ENCODE data around the gene VIM. TPM values are rescaled to one million over a fixed set of nuclear protein-coding genes. Genes with fewer than 3 reads are reported as not detected.
A peak's percentile ranks its signal among the peaks of the same experiment; 100 is the strongest.

The VIM gene
- total RNA-seq, 4 donors from 2014 or later = 2,201 to 4,711 (median 2,567) TPM

DNA sequence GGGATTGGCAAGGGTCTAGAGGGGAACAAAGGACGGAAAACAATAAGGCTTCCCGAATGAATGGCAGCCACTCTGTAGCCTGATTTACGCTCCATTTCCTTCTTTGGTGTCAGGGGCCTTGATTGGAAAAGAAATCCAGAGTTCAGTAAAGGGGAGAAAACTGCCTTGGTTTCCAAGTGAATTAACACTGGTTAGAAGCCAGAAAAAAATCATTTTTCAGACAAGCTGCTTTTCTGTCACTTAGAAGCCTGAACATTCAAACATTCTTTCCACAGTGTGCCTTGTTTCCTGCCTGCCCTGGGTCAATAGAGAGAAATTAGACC, 26.3 kb upstream of the VIM start:
- Histone ChIP-seq H3K27ac (peak overlapping the region; percentile 86 to 99 (median 98)), H3K27me3 (no peaks in the 10 kb centered on the region), H3K4me1 (peaks cover 16 to 27% of the 10 kb centered on the region in 2 donors), H3K4me3 (replicated peaks in 1 of 3) (peak overlapping the region in 1 of 3 donors; percentile 54), H3K9me3 (no peaks in the 10 kb centered on the region), H3K36me3 (no peaks in the 10 kb centered on the region)
- no peak for DNase-seq
- TF ChIP-seq POLR2A (IDR thresholded peaks at IDR 0.05) = no peak
- TF ChIP-seq, protein P1, sequence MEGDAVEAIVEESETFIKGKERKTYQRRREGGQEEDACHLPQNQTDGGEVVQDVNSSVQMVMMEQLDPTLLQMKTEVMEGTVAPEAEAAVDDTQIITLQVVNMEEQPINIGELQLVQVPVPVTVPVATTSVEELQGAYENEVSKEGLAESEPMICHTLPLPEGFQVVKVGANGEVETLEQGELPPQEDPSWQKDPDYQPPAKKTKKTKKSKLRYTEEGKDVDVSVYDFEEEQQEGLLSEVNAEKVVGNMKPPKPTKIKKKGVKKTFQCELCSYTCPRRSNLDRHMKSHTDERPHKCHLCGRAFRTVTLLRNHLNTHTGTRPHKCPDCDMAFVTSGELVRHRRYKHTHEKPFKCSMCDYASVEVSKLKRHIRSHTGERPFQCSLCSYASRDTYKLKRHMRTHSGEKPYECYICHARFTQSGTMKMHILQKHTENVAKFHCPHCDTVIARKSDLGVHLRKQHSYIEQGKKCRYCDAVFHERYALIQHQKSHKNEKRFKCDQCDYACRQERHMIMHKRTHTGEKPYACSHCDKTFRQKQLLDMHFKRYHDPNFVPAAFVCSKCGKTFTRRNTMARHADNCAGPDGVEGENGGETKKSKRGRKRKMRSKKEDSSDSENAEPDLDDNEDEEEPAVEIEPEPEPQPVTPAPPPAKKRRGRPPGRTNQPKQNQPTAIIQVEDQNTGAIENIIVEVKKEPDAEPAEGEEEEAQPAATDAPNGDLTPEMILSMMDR (IDR thresholded peaks at IDR 0.05) = no peak
- intact Hi-C loops (cut with DNase I) = no loop called here
- 13 to 17% methylated on average over 3 of the region's 3 CpGs for WGBS, 2 donors

DNA sequence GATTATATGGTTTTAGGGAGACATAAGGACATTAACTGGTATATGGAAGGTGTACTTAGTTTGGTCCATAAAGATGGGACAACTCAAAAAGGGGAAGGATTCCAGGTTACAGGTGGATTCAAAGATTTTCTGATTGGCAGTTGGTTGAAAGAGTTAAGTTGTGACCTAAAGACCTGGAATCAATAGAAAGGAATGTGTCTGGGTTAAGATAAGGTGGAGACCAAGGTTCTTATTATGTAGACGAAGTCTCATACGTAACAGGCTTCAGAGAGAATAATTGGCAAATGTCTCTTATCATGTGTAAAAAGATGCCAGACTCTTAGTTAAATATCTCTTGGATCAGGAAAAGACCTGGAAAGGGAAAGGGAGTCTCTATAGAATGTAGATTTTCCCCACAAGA, 25.5 kb upstream of the VIM start:
- intact Hi-C loops (cut with DNase I) = no loop called here
- Histone ChIP-seq H3K4me3 (replicated peaks in 1 of 3) (no peak overlapping the region), H3K4me1 (peaks cover 11 to 20% of the 10 kb centered on the region in 2 donors), H3K27me3 (no peaks in the 10 kb centered on the region), H3K9me3 (no peaks in the 10 kb centered on the region), H3K36me3 (no peaks in the 10 kb centered on the region), H3K27ac (no peak overlapping the region)
- 94 to 98% methylated on average over 2 of the region's 2 CpGs for WGBS, 2 donors
- TF ChIP-seq POLR2A (IDR thresholded peaks at IDR 0.05) = no peak
- TF ChIP-seq, protein P1 (IDR thresholded peaks at IDR 0.05) = no peak
- no peak for DNase-seq

DNA sequence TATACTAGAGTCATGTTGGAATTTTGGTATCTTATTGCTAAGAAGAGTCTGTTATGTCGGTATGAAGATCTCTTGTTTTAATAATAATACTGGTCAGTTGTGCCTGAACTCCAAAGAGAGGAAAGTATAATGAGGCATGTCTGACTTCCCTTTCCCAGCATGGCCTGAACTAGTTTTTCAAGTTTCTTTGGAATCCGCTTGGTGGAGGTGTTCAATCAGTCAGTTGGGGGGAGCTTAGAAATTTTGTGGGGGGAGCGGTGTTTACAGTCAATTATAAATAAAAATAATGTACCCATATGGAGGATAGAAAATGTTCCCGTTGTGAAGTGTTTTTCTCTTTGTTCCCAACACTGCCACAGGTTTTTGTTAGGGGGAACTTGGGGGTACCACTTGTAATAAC, 25.0 kb upstream of the VIM start:
- no peaks in the 10 kb centered on the region for H3K27me3 ChIP-seq
- no peak for DNase-seq
- no peaks in the 10 kb centered on the region for H3K36me3 ChIP-seq
- H3K9me3 ChIP-seq = no peaks in the 10 kb centered on the region
- intact Hi-C loops (cut with DNase I) = no loop called here
- TF ChIP-seq, protein P1 (IDR thresholded peaks at IDR 0.05) = no peak
- TF ChIP-seq POLR2A (IDR thresholded peaks at IDR 0.05) = no peak
- 86 to 91% methylated on average over 4 of the region's 4 CpGs for whole genome bisulfite sequencing, 2 donors
- H3K4me1 ChIP-seq = peaks cover 11 to 20% of the 10 kb centered on the region in 2 donors
- no peak overlapping the region for H3K27ac ChIP-seq
- H3K4me3 ChIP-seq (replicated peaks in 1 of 3) = no peak overlapping the region

DNA sequence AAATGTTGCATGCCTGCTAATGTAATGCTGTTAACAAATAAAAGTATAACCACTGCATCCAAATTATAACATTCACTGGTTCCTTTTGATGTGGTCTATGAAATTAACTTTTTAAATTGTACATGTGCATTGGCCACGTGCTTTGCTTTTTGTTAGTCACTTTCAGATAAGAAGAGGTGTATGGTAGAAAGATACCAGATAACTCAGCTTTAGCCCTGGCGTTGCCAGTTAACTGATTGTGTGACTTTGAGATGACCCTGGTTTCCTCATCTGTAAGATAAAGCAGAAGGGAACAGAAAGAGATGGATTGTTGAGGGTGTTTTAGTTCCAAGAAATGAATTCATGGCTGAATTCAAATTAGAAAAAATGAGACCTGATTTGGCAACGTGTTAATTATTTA, 24.6 kb upstream of the VIM start:
- WGBS, 2 donors = 49 to 53% methylated on average over 3 of the region's 3 CpGs
- Histone ChIP-seq H3K4me1 (peaks cover 11 to 20% of the 10 kb centered on the region in 2 donors), H3K9me3 (no peaks in the 10 kb centered on the region), H3K36me3 (no peaks in the 10 kb centered on the region), H3K27me3 (no peaks in the 10 kb centered on the region), H3K27ac (no peak overlapping the region), H3K4me3 (replicated peaks in 1 of 3) (no peak overlapping the region)
- TF ChIP-seq, protein P1 (IDR thresholded peaks at IDR 0.05) = no peak
- TF ChIP-seq POLR2A (IDR thresholded peaks at IDR 0.05) = no peak
- intact Hi-C loops (cut with DNase I) = no loop called here
- no peak for DNase-seq

- intact Hi-C loops (cut with DNase I) = no loop called here
- H3K4me1 ChIP-seq = peaks cover 4 to 7% of the 10 kb centered on the region in 2 donors
- DNase-seq = no peak
- TF ChIP-seq, protein P1 (IDR thresholded peaks at IDR 0.05) = no peak
- TF ChIP-seq POLR2A (IDR thresholded peaks at IDR 0.05) = no peak
- no peaks in the 10 kb centered on the region for H3K36me3 ChIP-seq
- H3K9me3 ChIP-seq = no peaks in the 10 kb centered on the region
- no peak overlapping the region for H3K27ac ChIP-seq
- H3K4me3 ChIP-seq (replicated peaks in 1 of 3) = no peak overlapping the region
- no peaks in the 10 kb centered on the region for H3K27me3 ChIP-seq
- WGBS, 2 donors = 82 to 91% methylated on average over 7 of the region's 7 CpGs
Measured at GRCh38 chr10:17206210-17206709, 21.8 kb upstream of the VIM start.

All from thyroid gland (tissue), 4 donors.